AG09319 (cell line): ENCODE measurements around the gene MINDY4.
"Not testable (repeated sequence)": the region's sequence is repeated elsewhere in the genome, so short reads cannot be mapped to it uniquely, and the experiment has no call there.

Source experiments
- DNase-seq: peaks from one replicate; pipeline ENCODE4 v3.0.0-alpha.2; 2010; ENCODE audit warnings: low read depth; ENCODE audit errors: extremely low read depth
- TF ChIP-seq, protein P1 (sequence below): IDR thresholded peaks from 2 replicates; pipeline ENCODE4 v1.5.1; 2011; ENCODE audit warnings: low read depth, mild to moderate bottlenecking, inconsistent platforms, low read length, moderate library complexity

Gene MINDY4

DNA sequence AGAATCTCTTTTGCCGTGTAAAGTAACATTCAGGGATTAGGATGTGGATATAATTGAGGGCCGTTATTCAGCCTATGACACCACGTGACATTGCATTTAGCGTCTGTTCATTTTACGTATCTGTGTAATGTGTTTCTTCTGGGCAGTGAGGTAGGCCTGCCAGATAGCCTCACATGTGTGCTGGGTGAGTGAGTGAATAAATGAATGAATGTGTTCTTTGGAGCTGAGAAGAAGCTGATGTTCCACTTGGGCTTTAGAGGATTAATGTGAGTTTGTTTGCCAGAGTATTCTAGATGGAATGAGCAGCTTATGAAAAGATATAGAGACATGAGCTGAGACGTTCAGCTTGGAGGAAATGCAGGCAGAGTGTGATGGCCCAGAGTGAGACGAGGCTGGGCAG lies 55.0 kb downstream of the MINDY4 start:
- DNase-seq = no peak

DNA sequence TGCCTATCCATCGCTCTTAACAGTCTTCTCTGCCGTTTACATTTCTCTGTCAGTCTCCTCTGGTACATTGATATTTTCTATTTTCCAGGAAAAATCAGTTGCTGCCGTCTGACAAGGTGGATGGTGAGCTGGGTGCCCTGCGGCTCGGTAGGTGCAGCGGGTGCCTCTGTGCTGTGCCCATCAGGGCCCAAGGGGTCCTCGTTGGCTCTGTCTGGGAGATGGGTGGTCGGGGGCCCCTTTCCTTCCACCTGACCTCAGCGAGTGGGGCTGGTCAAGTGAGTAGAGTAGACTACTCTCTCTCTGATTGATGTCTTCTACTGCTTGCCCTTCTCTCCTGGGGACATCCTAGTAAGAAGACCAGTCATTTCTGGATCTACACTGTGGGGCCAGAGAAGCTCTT lies 57.4 kb downstream of the MINDY4 start:
- TF ChIP-seq, protein P1, sequence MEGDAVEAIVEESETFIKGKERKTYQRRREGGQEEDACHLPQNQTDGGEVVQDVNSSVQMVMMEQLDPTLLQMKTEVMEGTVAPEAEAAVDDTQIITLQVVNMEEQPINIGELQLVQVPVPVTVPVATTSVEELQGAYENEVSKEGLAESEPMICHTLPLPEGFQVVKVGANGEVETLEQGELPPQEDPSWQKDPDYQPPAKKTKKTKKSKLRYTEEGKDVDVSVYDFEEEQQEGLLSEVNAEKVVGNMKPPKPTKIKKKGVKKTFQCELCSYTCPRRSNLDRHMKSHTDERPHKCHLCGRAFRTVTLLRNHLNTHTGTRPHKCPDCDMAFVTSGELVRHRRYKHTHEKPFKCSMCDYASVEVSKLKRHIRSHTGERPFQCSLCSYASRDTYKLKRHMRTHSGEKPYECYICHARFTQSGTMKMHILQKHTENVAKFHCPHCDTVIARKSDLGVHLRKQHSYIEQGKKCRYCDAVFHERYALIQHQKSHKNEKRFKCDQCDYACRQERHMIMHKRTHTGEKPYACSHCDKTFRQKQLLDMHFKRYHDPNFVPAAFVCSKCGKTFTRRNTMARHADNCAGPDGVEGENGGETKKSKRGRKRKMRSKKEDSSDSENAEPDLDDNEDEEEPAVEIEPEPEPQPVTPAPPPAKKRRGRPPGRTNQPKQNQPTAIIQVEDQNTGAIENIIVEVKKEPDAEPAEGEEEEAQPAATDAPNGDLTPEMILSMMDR = no peak
- no peak for DNase-seq

More for the DNA sequence above, 55.0 kb downstream of the MINDY4 start:
- TF ChIP-seq, protein P1 = no peak

DNA sequence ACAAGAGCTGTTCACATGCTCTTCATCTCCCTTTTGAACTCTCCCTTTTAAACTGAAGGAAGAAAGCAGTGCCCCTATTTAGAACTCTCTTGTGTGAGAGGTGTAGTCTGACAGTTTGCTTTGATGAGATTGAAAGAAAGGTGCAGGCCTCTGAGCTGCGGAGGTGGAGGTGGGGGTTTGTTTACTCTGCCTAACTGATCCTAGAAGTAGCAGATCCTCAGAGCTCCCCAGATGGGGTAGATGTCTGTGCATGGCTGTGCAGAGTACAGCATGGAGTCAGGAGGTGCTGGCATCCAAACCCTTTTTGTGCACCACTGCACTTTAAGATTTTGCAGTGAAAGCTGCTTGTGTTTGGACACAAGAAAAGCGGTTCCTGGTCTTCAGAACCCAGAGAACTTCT lies 58.3 kb downstream of the MINDY4 start:
- DNase-seq = no peak
- TF ChIP-seq, protein P1 = no peak

DNA sequence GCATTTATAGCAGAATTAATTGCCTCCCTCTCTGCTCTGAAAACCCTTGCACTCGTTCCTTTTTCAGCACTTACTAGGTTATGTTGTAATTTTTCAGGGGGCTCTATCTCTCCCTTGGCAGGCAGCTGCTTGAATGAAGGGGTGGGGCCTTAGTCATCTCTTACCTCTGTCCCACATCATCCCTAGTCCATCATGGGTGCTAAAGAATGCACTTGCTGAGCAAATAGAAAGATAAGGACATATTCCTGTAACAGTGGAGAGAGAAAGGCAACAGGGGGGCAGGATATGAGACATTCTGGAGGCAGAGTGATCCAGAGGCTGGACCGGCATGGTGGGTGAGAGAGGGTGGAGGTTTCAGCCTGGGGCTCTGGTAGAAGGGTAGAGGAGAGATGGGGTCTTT lies 60.0 kb downstream of the MINDY4 start:
- no peak for DNase-seq
- TF ChIP-seq, protein P1 = no peak

DNA sequence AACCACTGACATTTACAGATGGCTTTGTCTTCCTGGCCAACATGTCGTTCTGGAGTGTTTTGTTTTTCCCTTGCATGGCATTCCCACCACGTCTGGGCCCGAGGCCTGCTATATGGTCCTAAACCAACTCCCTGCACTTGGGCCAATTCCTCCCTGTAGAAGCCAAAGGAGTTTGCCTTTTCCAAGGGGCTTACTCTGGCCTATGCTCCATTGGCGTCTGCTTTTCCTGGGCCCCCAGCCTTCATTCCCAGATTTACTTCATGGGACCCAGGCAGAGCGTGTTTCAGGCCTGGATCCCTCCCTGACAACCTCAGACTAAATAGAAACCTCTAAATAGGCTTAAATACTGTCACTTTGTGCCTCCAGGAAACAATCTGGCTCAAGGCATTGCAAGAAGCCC lies 60.7 kb downstream of the MINDY4 start:
- DNase-seq = no peak
- TF ChIP-seq, protein P1 = no peak

DNA sequence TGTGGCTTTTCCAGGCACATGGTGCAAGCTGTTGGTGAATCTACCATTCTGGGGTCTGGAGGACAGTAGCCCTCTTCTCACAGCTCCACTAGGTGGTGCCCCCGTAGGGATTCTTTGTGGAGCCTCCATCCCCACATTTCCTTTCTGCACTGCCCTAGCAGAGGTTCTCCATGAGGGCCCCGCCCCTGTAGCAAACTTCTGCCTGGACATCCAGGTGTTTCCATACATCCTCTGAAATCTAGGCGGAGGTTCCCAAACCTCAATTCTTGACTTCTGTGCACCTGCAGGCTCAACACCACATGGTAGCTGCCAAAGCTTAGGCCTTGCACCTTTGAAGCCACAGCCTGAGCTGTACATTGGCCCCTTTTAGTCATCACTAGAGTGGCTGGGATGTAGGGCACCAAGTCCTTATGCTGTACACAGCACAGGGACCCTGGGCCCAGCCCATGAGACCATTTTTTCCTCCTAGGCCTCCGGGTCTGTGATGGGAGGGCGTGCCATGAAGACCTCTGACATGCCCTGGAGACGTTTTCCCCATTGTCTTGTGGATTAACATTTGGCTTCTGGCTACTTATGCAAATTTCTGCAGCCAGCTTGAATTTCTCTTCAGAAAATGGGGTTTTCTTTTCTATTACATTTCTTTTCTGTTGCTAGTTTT lies 62.9 kb downstream of the MINDY4 start:
- DNase-seq = not testable (repeated sequence)

DNA sequence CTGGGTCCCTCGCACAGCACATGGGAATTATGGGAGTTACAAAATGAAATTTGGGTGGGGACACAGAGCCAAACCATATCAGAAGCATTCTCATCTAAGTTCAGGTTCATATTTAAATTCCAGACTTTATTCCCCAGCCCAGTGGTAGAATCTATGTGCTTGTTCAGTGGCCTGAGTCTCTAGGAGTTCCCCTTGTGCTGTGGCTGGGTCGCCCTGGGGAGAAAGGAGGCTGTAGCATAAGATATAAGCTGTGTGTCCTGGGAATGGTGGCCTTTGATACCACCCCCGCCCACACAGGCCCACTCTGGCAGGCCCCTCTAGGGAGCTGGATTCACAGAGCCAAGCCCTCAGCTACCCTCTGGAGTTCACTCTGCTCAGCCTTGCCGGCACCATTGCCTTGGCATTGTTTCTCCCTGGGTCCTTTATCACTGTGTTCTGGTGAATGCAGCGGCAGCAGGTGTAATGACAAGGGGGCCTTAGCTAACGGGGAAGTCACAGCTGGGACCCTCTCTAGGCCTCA lies 64.2 kb downstream of the MINDY4 start:
- TF ChIP-seq, protein P1 = no peak
- no peak for DNase-seq

DNA sequence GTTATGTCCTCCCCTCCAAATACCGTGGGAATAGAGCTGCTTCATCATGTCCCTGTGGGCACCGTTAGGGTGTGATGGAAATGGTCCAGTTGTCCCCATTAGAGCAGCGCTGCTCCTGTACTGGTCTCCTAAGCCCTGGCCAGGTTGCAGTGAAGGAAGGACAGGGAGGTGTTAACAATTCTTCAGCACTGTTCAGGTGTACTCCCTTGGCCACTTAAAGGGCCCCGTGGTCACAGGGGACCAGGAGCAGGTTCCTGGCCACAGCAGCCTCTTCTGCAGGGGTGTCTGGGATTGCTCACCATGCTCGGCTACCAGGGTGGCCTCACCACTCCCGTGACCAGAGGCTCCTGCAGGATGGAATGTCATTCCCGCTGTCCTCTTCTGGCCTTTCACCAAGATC lies 65.8 kb downstream of the MINDY4 start:
- DNase-seq = no peak
- TF ChIP-seq, protein P1 = no peak
